Cardiac fibroblast (primary cell): ENCODE measurements around the gene ATRNL1.

Experiments used
- DNase-seq, 2 donors: peaks; one replicate each; pipeline versions ENCODE4 v3.0.0 to v3.0.0-alpha.2; 2010; ENCODE audit warnings: low read depth in 2 of 2
- H3K4me3 ChIP-seq, 2 donors: replicated peaks in 1 of 2; 1 replicate in 1 of 2; 2 replicates in 1 of 2; pipeline ENCODE4 v1.5.1; 2011; ENCODE audit warnings: low read depth in 2 of 2, low read length in 2 of 2, mild to moderate bottlenecking in 2 of 2, moderate library complexity in 1 of 2
- CTCF ChIP-seq: IDR thresholded peaks from one replicate; pipeline ENCODE4 v1.5.1; 2011; ENCODE audit warnings: low read depth, mild to moderate bottlenecking, low read length, inconsistent platforms

ATRNL1 gene

GRCh38 chr10:115129752-115130151, 36.6 kb downstream of the ATRNL1 start:
- H3K4me3 ChIP-seq, result no peak overlapping the region
- no peak for TF ChIP-seq CTCF
- DNase-seq, result peak; percentile 48 to 56

GRCh38 chr10:115136616-115137015, 43.5 kb downstream of the ATRNL1 start:
- TF ChIP-seq CTCF, result no peak
- no peak for DNase-seq
- H3K4me3 ChIP-seq, result no peak overlapping the region

GRCh38 chr10:115141254-115141653, 48.1 kb downstream of the ATRNL1 start:
- peak; percentile 17 for TF ChIP-seq CTCF
- DNase-seq, result peak; percentile 24 to 28
- H3K4me3 ChIP-seq, result no peak overlapping the region

GRCh38 chr10:115157357-115157756, 64.2 kb downstream of the ATRNL1 start:
- DNase-seq, result no peak
- TF ChIP-seq CTCF, result no peak

GRCh38 chr10:115163129-115163528, 70.0 kb downstream of the ATRNL1 start:
- DNase-seq, result no peak
- no peak for TF ChIP-seq CTCF
- no peak overlapping the region for H3K4me3 ChIP-seq

More at GRCh38 chr10:115157357-115157756, 64.2 kb downstream of the ATRNL1 start:
- H3K4me3 ChIP-seq, result no peak overlapping the region

- DNase-seq, result no peak
- TF ChIP-seq CTCF, result no peak
- H3K4me3 ChIP-seq, result no peak overlapping the region
Measured at GRCh38 chr10:115164220-115164619, 71.1 kb downstream of the ATRNL1 start.

GRCh38 chr10:115167751-115168150, 74.6 kb downstream of the ATRNL1 start:
- no peak overlapping the region for H3K4me3 ChIP-seq
- no peak for DNase-seq
- TF ChIP-seq CTCF, result no peak
